Measurements from ENCODE around the gene PRKAR1B.

- no peak for TF ChIP-seq ZNF311 (tag by site-specific recombination; IDR thresholded peaks at IDR 0.05; ENCODE audit: borderline replicate concordance)
- no peak for TF ChIP-seq ZSCAN23 (tag by site-specific recombination; IDR thresholded peaks at IDR 0.05)
Observed at GRCh38 chr7:685540-685939, 41.5 kb downstream of the PRKAR1B start.
